HUES6 (cell line): ENCODE data around the gene SLC7A8.

Experiments
- H3K27ac ChIP-seq: 2 replicates; pipeline ENCODE4 v1.7.0; 2013; ENCODE audit warnings: low read depth, mild to moderate bottlenecking, low read length, inconsistent platforms
- H3K27me3 ChIP-seq: 2 replicates; pipeline ENCODE4 v1.6.1; 2013; ENCODE audit warnings: low read length; ENCODE audit not compliant: control insufficient read depth, insufficient read depth
- H3K36me3 ChIP-seq: 2 replicates; pipeline ENCODE4 v1.6.1; 2013; ENCODE audit warnings: low read length; ENCODE audit not compliant: control insufficient read depth, insufficient read depth
- H3K4me1 ChIP-seq: 2 replicates; pipeline ENCODE4 v1.6.1; 2013; ENCODE audit warnings: low read length; ENCODE audit not compliant: control insufficient read depth, insufficient read depth
- H3K4me3 ChIP-seq: 2 replicates; pipeline ENCODE4 v1.5.1; 2013; ENCODE audit warnings: low read depth, low read length
- H3K9ac ChIP-seq: one replicate; pipeline ENCODE4 v1.6.1; 2013; ENCODE audit warnings: mild to moderate bottlenecking, low read length
- H3K9me3 ChIP-seq: 2 replicates; pipeline ENCODE4 v1.6.1; 2013; ENCODE audit warnings: low read depth, low read length; ENCODE audit not compliant: control insufficient read depth, insufficient read depth

Gene SLC7A8

DNA sequence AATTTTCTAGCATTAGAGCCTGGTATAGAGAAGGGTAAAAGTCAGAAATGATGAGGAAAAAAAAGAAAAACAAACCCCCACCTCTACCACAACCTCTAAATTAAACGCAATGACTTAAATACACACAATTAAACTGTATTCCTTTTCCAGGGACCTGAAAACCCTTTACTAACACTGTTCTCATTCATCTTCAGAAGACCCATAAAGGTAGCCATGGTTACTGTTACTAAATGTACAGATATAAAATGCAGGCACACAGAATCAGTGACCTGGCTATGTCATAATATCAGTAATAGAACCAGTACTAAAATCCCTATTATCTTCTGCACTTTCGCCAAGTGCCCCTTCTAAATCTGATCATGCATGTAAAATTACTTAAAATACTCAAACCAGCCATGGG lies 89.9 kb downstream of the SLC7A8 start:
- H3K9me3 ChIP-seq: no peaks in the 10 kb centered on the region
- peaks cover 4% of the 10 kb centered on the region for H3K4me1 ChIP-seq
- H3K4me3 ChIP-seq: peak overlapping the region; percentile 91
- H3K9ac ChIP-seq: no peak overlapping the region
- H3K27me3 ChIP-seq: no peaks in the 10 kb centered on the region
- peaks cover 64% of the 10 kb centered on the region for H3K36me3 ChIP-seq
- H3K27ac ChIP-seq: no peak overlapping the region

DNA sequence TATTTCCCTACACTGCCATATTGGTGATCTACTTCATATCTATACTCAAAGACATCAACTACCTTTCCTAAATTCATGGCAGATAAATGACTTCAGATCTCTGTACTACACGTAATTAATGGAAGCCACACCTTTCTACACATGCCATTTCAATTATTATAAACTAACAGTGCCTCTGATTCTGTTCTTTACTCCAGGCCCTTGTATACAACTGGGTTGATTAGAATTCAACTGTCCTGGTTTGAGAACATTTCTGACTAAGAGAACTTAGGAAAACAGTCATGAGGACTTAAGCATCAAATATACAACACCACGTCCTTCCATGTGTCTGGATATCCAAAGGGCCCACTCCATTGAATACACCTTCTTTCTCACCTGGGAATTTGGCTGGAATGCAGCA lies 90.4 kb downstream of the SLC7A8 start:
- peak overlapping the region; percentile 91 for H3K4me3 ChIP-seq
- peaks cover 4% of the 10 kb centered on the region for H3K4me1 ChIP-seq
- H3K27me3 ChIP-seq: no peaks in the 10 kb centered on the region
- H3K27ac ChIP-seq: no peak overlapping the region
- H3K9me3 ChIP-seq: no peaks in the 10 kb centered on the region
- H3K9ac ChIP-seq: no peak overlapping the region
- peaks cover 64% of the 10 kb centered on the region for H3K36me3 ChIP-seq

DNA sequence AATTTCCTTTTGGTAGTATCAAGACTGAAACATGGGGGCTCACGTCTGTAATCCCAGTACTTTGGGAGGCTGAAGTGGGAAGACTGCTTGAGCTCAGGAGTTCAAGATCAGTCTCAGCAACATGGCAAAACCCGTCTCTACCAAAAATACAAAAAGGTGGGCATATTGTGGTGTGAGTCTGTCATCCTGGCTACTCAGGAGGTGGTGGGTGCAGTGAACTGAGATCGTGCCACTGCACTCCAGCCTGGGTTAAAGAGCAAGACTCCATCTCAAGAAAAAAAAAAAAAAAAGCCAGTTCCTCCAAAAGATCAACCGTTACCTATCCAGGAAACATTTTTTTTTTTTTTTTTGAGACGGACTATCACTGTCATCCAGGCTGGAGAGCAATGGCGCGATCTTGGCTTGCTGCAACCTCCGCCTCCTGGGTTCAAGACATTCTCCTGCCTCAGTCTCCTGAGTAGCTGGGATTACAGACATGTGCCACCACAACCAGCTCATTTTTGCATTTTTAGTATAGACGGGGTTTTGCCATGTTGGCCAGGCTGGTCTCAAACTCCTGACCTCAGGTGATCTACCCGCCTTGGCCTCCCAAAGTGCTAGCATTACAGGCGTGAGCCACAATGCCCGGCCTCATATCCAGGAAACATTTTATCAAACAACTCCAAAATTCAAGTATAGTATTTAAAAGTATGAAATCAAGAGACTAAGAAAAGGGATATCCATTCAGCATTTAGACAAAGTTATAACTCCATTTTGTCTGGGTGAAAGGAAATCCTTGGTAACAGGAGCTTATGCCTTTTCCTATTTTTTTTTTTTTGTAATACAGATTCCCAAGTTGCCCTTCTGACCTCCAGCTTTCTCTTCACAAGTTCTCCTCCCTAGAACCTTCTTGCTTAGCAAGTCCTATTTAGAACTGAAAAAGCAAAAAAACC lies 91.9 kb downstream of the SLC7A8 start:
- Histone ChIP-seq H3K27me3 (no peaks in the 10 kb centered on the region), H3K9ac (no peak overlapping the region), H3K36me3 (peaks cover 67% of the 10 kb centered on the region), H3K4me3 (no peak overlapping the region), H3K27ac (no peak overlapping the region), H3K4me1 (peaks cover 4% of the 10 kb centered on the region), H3K9me3 (no peaks in the 10 kb centered on the region)

DNA sequence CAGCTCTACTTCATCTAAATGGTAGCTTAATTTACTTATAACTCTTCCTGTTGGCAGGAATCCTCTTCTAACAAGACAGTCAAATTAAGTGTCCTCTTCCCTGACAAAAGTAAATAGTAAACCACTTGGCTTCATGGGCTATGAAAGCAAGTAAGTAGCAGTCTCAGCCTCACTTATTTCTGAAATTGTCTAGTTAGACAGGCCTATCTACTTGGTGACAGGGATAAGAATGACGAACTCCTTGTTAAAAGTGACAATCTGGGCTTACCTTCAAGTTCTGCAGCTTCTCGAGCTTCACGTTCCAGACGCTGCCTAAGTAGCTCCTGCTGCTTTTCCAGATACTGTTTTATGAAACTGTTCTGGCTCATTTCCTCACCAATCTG lies 93.2 kb downstream of the SLC7A8 start:
- H3K27ac ChIP-seq: no peak overlapping the region
- no peaks in the 10 kb centered on the region for H3K9me3 ChIP-seq
- H3K9ac ChIP-seq: no peak overlapping the region
- no peak overlapping the region for H3K4me3 ChIP-seq
- peaks cover 4% of the 10 kb centered on the region for H3K4me1 ChIP-seq
- peaks cover 81% of the 10 kb centered on the region for H3K36me3 ChIP-seq
- no peaks in the 10 kb centered on the region for H3K27me3 ChIP-seq

DNA sequence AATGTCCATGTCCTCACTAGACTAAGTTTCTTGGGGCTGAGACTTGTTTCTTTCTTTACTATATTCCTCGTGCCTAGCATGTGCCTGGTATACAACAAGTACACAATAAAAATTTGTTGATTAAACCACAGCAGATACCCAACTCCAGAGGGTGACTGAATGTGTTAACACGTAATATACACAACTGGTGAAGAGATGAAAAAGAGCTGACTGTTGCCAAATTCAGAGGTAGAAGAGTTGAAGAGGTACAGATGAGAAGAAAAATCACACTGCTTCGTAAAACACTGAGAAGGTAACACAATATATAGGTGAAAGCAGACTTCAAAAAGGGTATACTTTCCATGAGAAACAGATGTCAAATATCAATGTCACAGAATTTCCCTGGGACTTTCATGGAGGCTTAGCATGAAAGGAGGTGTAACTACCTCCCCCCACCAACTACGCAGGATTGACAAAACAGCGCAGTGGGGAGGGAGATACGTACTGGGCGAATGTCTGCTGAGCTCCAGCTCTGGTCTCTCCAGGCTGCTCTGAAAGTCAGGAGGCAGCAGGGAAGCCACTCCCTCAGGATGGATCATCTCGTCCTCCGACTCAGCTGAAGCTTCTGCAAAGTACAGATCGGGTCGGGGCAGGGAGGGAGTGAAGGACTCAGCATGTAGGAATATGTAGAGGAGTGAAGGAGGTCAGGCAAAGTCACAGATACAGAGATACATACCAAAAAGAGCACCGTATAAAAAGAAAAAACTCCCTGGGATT lies 93.8 kb downstream of the SLC7A8 start:
- Histone ChIP-seq H3K27me3 (no peaks in the 10 kb centered on the region), H3K27ac (no peak overlapping the region), H3K36me3 (peaks cover 86% of the 10 kb centered on the region), H3K4me1 (peaks cover 4% of the 10 kb centered on the region), H3K4me3 (no peak overlapping the region), H3K9me3 (no peaks in the 10 kb centered on the region), H3K9ac (no peak overlapping the region)

DNA sequence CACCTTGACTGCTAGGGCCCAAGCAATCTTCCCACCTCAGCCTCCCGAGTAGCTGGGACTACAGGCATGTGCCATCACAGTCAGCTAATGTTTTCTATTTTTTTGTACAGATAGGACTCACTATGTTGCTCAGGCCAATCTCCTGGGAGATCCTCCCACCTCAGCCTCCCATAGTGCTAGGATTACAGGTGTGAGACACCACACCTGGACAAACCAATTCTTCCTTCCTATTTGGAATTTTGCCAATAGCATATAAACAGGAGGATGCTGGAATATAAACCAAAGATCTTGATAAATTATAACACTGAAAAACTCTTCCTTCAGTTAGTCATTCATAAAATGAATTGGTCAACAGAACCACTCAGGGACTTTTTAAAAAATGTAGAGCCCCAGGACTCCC lies 96.9 kb downstream of the SLC7A8 start:
- Histone ChIP-seq H3K9ac (no peak overlapping the region), H3K27me3 (no peaks in the 10 kb centered on the region), H3K27ac (no peak overlapping the region), H3K4me3 (no peak overlapping the region), H3K36me3 (peaks cover 96% of the 10 kb centered on the region), H3K4me1 (no peaks in the 10 kb centered on the region), H3K9me3 (no peaks in the 10 kb centered on the region)

DNA sequence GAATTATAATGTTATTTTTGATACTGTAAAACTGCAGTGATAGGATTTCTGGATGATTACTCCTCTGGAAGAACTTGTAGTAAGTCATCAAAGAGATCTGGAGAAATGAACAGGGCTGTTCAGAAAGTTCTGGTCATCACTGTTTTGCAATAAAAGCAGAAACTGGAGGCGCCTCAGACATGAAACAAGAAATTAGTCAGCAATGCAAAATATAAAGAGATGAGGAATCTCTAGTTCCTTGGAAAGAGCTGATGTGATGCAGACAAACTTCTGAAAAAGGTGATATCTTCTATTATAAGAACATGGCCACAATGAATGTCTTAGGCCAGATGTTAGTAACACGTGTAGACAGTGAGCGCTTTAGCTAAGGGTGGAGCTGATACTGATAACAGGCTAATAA lies 98.0 kb downstream of the SLC7A8 start:
- H3K4me1 ChIP-seq: no peaks in the 10 kb centered on the region
- no peak overlapping the region for H3K9ac ChIP-seq
- no peaks in the 10 kb centered on the region for H3K27me3 ChIP-seq
- H3K4me3 ChIP-seq: no peak overlapping the region
- H3K36me3 ChIP-seq: peaks cover 98% of the 10 kb centered on the region
- no peaks in the 10 kb centered on the region for H3K9me3 ChIP-seq
- no peak overlapping the region for H3K27ac ChIP-seq

DNA sequence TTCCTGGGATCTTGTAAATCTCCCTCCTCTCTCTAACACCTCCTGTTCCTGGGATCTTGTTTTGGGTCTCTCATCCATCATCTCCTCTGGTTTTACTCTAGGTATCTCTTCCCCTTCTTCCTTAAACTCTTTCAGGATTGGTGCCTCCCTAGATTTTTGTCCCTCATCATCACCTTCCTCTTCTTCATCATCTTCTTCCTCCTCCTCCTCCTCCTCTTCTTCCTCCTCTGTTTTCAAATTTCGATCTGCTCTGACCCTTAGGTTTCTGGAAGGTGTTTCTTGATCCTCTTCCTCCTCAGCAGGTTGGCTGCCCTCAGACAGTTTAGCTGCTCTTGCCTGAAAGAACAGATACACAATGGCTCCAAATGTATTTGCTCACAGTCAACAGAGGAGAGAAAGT lies 103.0 kb downstream of the SLC7A8 start:
- Histone ChIP-seq H3K4me1 (peaks cover 9% of the 10 kb centered on the region; the same call in 1 of the 2 replicates), H3K27ac (no peak overlapping the region), H3K27me3 (no peaks in the 10 kb centered on the region), H3K9ac (no peak overlapping the region), H3K36me3 (peaks cover 98% of the 10 kb centered on the region), H3K9me3 (no peaks in the 10 kb centered on the region), H3K4me3 (no peak overlapping the region)

DNA sequence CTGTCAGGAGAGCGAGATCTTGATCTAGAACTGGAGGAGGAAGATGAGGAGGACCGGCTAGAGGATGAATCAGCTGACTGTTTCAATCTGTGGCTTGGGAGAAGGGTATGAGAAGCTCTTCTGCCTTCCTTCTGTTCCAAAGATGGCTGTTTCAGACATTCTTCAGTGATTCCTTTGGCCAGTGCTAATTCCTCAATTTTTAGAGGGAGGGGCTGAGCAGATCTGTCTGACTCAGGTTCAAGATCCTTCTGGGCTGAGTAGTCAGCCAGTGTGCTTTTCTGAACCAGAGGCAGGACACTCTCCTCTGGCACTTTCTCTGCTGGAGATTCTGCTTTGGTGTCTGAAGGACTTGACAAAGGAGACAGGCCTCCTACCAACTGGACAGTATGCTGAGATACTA lies 103.7 kb downstream of the SLC7A8 start:
- H3K36me3 ChIP-seq: peaks cover 98% of the 10 kb centered on the region
- no peaks in the 10 kb centered on the region for H3K9me3 ChIP-seq
- no peak overlapping the region for H3K9ac ChIP-seq
- peaks cover 9% of the 10 kb centered on the region; the same call in 1 of the 2 replicates for H3K4me1 ChIP-seq
- H3K27ac ChIP-seq: no peak overlapping the region
- no peaks in the 10 kb centered on the region for H3K27me3 ChIP-seq
- no peak overlapping the region for H3K4me3 ChIP-seq

DNA sequence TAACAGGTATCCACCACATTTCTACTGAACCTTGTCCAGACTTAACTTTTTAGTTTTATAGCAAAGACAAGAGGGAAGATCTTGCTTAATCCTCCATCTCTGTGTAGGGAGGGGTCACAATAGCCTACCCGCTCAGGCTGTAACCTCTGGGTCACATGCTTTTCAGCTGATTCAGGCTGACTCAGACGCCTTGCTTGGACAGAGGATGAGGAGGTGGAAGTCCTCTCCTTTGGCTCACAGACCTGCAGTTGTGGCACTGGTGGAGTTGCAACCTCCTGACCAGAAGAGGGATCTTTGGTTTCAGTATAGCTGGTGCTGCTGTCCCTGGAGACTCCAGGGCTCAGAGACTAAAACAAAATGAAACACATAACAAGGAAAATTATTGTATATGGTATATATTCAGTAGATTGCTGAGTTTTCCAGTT lies 104.8 kb downstream of the SLC7A8 start:
- Histone ChIP-seq H3K27ac (no peak overlapping the region), H3K36me3 (peaks cover 94% of the 10 kb centered on the region), H3K4me1 (peaks cover 9% of the 10 kb centered on the region; the same call in 1 of the 2 replicates), H3K27me3 (no peaks in the 10 kb centered on the region), H3K9me3 (no peaks in the 10 kb centered on the region), H3K4me3 (no peak overlapping the region), H3K9ac (no peak overlapping the region)

DNA sequence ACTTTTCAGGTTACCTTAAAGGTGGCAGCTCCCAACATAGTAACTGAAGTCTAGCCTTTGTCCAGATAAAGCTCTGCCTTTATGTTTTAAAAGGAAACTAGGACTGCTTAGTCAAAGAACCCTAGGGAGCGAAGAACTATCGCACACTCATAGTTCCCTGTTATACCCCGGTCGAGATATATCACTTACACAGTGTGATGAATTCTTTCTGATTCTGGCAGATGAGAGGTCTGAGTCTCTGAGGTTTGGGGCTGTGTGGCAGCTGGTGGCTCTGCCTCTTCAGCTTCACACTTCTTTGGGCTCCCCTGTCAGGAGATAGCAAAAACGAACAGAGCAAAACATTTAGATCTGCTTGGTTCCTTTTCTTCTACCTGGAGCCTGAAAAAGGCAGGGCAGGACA lies 105.5 kb downstream of the SLC7A8 start:
- Histone ChIP-seq H3K27me3 (no peaks in the 10 kb centered on the region), H3K27ac (no peak overlapping the region), H3K9me3 (no peaks in the 10 kb centered on the region), H3K36me3 (peaks cover 91% of the 10 kb centered on the region), H3K4me1 (peaks cover 10% of the 10 kb centered on the region), H3K9ac (no peak overlapping the region), H3K4me3 (no peak overlapping the region)
